K562 (cell line): ENCODE measurements around the gene CDT1. TPM values are rescaled to one million over a fixed set of nuclear protein-coding genes. Genes with fewer than 3 reads are reported as not detected.

Source experiments
- ATAC-seq: fragments of 200-7000 bp; cut with Tn5 transposase; 3 replicates; pipeline ENCODE4 v1.9.1; 2020; ENCODE audit warnings: moderate library complexity
- BruUV-seq: library from RNA; stranded (reverse); fragments of 400-500 nt; replicated peaks from 2 replicates; lab custom pipeline; 2021; lab: Mats Ljungman, UMichigan
- CTCF ChIA-PET: fragments of 300-600 bp; formaldehyde crosslinking; extraction: SDS; loops from one replicate; lab custom pipeline; 2021; ENCODE audit warnings: low intra/inter-chr PET ratio; lab: Yijun Ruan, JAX
- POLR2A ChIA-PET: fragments of 300-600, 350-650 bp; sonication (Branson Sonifier 250); formaldehyde crosslinking; extraction: SDS; loops from one replicate; lab custom pipeline; 2021; ENCODE audit warnings: antibody characterized with exemption, inconsistent platforms; lab: Yijun Ruan, JAX
- DNase-seq, 4 experiments: peaks; one replicate each; pipeline versions ENCODE4 v3.0.0 to v3.0.0-alpha.2; 2011 to 2018; ENCODE audit warnings: low spot score in 3 of 4, mixed read lengths in 3 of 4; ENCODE audit errors: extremely low read depth in 1 of 4
- FAIRE-seq: peaks from 2 replicates; lab custom pipeline; 2011; peaks lifted over from hg19 to GRCh38; lab: Jason Lieb, UNC
- H2AFZ ChIP-seq: 2 replicates; pipeline ENCODE4 v1.6.0; 2011; ENCODE audit warnings: low read depth, low read length, control low read depth, inconsistent platforms
- H3K27ac ChIP-seq: fragments of 200-600 bp; 3 replicates; pipeline ENCODE4 v1.8.0; 2011; ENCODE audit warnings: low read depth, mild to moderate bottlenecking, control low read depth, inconsistent platforms, low read length, moderate library complexity, mixed read lengths; ENCODE audit errors: extremely low read depth
- H3K27me3 ChIP-seq, 2 experiments: fragments of 300-600 bp in 1 of 2; 2 replicates in 1 of 2; 3 replicates in 1 of 2; pipeline versions ENCODE4 v1.6.0 to v1.8.0; 2011; ENCODE audit warnings: inconsistent platforms in 2 of 2, low read length in 2 of 2, mild to moderate bottlenecking in 1 of 2, mixed read lengths in 1 of 2, moderate library complexity in 1 of 2; ENCODE audit not compliant: control insufficient read depth in 2 of 2, insufficient read depth in 2 of 2
- H3K36me3 ChIP-seq: fragments of 300-600 bp; 3 replicates; pipeline ENCODE4 v1.8.0; 2011; ENCODE audit warnings: mild to moderate bottlenecking, low read length, inconsistent platforms; ENCODE audit not compliant: control insufficient read depth, insufficient read depth
- H3K4me1 ChIP-seq, 2 experiments: fragments of 200-600 bp in 1 of 2; replicated peaks in 1 of 2; 2 replicates in 1 of 2; 3 replicates in 1 of 2; pipeline versions ENCODE4 v1.5.1 to v1.8.0; 2011; ENCODE audit warnings: inconsistent platforms in 2 of 2, low read length in 2 of 2, mild to moderate bottlenecking in 1 of 2, mixed read lengths in 1 of 2, moderate library complexity in 1 of 2; ENCODE audit not compliant: control insufficient read depth in 2 of 2, insufficient read depth in 2 of 2
- H3K4me2 ChIP-seq: 2 replicates; pipeline ENCODE4 v1.6.1; 2011; ENCODE audit warnings: low read length, control low read depth, inconsistent platforms, mixed read lengths; ENCODE audit not compliant: insufficient read depth
- H3K4me3 ChIP-seq: fragments of 200-600 bp; sonication (generic), shearing (Covaris generic); 2 replicates; pipeline ENCODE4 v1.5.1; 2016; ENCODE audit warnings: control low read depth, inconsistent platforms
- H3K79me2 ChIP-seq: fragments of 200-600 bp; 3 replicates; pipeline ENCODE4 v1.8.0; 2011; ENCODE audit warnings: low read length, inconsistent platforms; ENCODE audit not compliant: control insufficient read depth, insufficient read depth
- H3K9ac ChIP-seq, 2 experiments: 2 replicates each; pipeline versions ENCODE4 v1.6.0 to v1.6.1; 2011; ENCODE audit warnings: low read depth in 2 of 2, low read length in 2 of 2, control low read depth in 1 of 2, inconsistent platforms in 1 of 2, mild to moderate bottlenecking in 1 of 2, mixed read lengths in 1 of 2; ENCODE audit not compliant: insufficient read depth in 1 of 2
- H3K9me1 ChIP-seq: one replicate; pipeline ENCODE4 v1.6.0; 2011; ENCODE audit warnings: inconsistent platforms, mild to moderate bottlenecking, low read length, moderate library complexity; ENCODE audit not compliant: control insufficient read depth, insufficient read depth
- H3K9me3 ChIP-seq: replicated peaks from 2 replicates; pipeline ENCODE4 v1.5.1; 2011; ENCODE audit warnings: low read depth, low read length, inconsistent platforms; ENCODE audit not compliant: control insufficient read depth, insufficient read depth
- H4K20me1 ChIP-seq: replicated peaks from 2 replicates; pipeline ENCODE4 v1.6.1; 2011; ENCODE audit warnings: low read length, inconsistent platforms, mixed read lengths; ENCODE audit not compliant: control insufficient read depth, insufficient read depth
- HNRNPL ChIP-seq: fragments of 200-400 bp; formaldehyde crosslinking; IDR thresholded peaks from 2 replicates; pipeline ENCODE4 v1.6.1; 2017; ENCODE audit warnings: low read depth, mild to moderate bottlenecking, low read length
- PCBP1 ChIP-seq: fragments of 200-400 bp; formaldehyde crosslinking; IDR thresholded peaks from 2 replicates; pipeline ENCODE4 v1.6.1; 2018; ENCODE audit warnings: mild to moderate bottlenecking, low read depth, low read length; ENCODE audit not compliant: poor library complexity, severe bottlenecking
- POLR2A ChIP-seq: fragments of 450-650 bp; conservative IDR thresholded peaks from 2 replicates; pipeline ENCODE4 v1.6.1; 2016
- POLR2G ChIP-seq: fragments of 200-400 bp; formaldehyde crosslinking; IDR thresholded peaks from 2 replicates; pipeline ENCODE4 v1.6.1; 2017; ENCODE audit warnings: low read depth, mild to moderate bottlenecking, antibody characterized with exemption, low read length, moderate library complexity
- PTBP1 ChIP-seq: fragments of 200-400 bp; formaldehyde crosslinking; IDR thresholded peaks from 2 replicates; pipeline ENCODE4 v1.6.1; 2017; ENCODE audit warnings: low read depth, low read length
- RBFOX2 ChIP-seq: fragments of 200-400 bp; formaldehyde crosslinking; IDR thresholded peaks from 2 replicates; pipeline ENCODE4 v1.6.1; 2017; ENCODE audit warnings: low read depth, mild to moderate bottlenecking, low read length, moderate library complexity
- SIN3B ChIP-seq: fragments of 450-650 bp; IDR thresholded peaks from 2 replicates; pipeline ENCODE4 v1.6.1; 2017; ENCODE audit warnings: low read depth, mild to moderate bottlenecking, moderate library complexity
- WGBS: fragments of 100-300 bp; shearing (Covaris generic); methylation state at CpG from one replicate; pipeline ENCODE4 v1.1.6; 2016; ENCODE audit warnings: low coverage, mixed read lengths; ENCODE audit not compliant: insufficient coverage; ENCODE audit errors: missing lambda C conversion rate; 5-methylcytosine and 5-hydroxymethylcytosine counted together
- in situ Hi-C: fragments of 300-500 bp; cut with MboI; formaldehyde crosslinking; loops from 4 replicates; pipeline ENCODE4 v1.15.0; 2018; ENCODE audit warnings: inconsistent platforms, mixed read lengths
- intact Hi-C: fragments of 100-400 bp; cut with micrococcal nuclease; formaldehyde crosslinking; loops from 2 replicates; pipeline ENCODE4 v1.14.2; 2022
- polyA plus RNA-seq, 8 experiments: library from polyadenylated mRNA; depleted of rRNA in 4 of 8; stranded (reverse) in 5 of 8; unstranded in 3 of 8; fragments of >200 nt; fragmentation: Nextera tagmentation in 2 of 8; fragmentation: Illumina TruSeq in 1 of 8; extraction: Ambion mirVana in 2 of 8; extraction: Trizol in 1 of 8; gene quantifications; 2 replicates each; pipeline versions ENCODE4 v1.2.1 to v1.2.3, GENCODE V29; 2011 to 2014; ENCODE audit warnings: inconsistent platforms in 1 of 8, missing spikeins in 1 of 8
- total RNA-seq, 7 experiments: library from RNA; depleted of rRNA in 6 of 7; stranded (reverse); fragments of >200 nt in 6 of 7; fragmentation: Illumina TruSeq in 2 of 7; extraction: Trizol in 2 of 7; gene quantifications; 2 replicates each; pipeline versions ENCODE4 v1.2.1 to v1.2.3, GENCODE V29; 2011 to 2021; ENCODE audit warnings: low replicate concordance in 1 of 7
- TF ChIP-seq, protein P1 (sequence below): fragments of 200-600 bp; sonication (generic); IDR thresholded peaks from one replicate; pipeline ENCODE4 v1.6.1; 2012; ENCODE audit warnings: mild to moderate bottlenecking, low read depth, low read length, inconsistent platforms
- TF ChIP-seq, protein P2 (sequence below): sonication (generic); formaldehyde crosslinking; IDR thresholded peaks from 2 replicates; pipeline ENCODE4 v1.8.1; 2023; ENCODE audit warnings: mild to moderate bottlenecking, missing genetic modification reagents

CDT1 gene
- total and polyA plus RNA-seq, 9 of the 15 experiments (the other 6 are each of a cell fraction or from before 2014, with no cell fraction given): 0.92 to 178 (median 14.2) TPM

DNA sequence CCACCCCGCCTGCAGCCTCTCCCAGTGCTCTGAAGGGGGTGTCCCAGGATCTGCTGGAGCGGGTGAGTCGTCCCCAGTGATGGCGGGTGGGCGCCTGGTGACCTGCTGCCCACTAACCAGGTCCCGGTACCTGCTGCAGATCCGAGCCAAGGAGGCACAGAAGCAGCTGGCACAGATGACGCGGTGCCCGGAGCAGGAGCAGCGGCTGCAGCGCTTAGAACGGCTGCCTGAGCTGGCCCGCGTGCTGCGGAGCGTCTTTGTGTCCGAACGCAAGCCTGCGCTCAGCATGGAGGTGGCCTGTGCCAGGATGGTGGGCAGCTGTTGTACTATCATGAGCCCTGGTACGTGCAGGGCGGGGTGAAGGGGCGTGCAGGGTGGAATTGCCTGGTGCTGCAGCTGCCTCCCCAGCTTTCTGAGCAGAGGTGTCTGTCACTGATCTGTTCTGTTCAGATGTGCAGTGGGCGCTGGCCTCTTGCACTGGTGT lies 3.6 kb downstream of the CDT1 start:
- Histone ChIP-seq H3K9me1 (no peaks in the 10 kb centered on the region), H3K36me3 (peaks cover 69% of the 10 kb centered on the region; the same call in 2 of the 3 replicates), H3K9me3 (no peaks in the 10 kb centered on the region), H3K27ac (no peak overlapping the region), H3K4me3 (no peak overlapping the region), H3K27me3 (no peaks in the 10 kb centered on the region; a peak in 1 of 5 replicates), H3K4me2 (no peak overlapping the region), H2AFZ (no peak overlapping the region), H3K9ac (peak overlapping the region in 1 of 2 experiments; percentile 98; a peak in 3 of 4 replicates), H3K4me1 (peaks cover 7 to 87% of the 10 kb centered on the region in 2 experiments; a peak in 4 of 5 replicates), H3K79me2 (peaks cover 86% of the 10 kb centered on the region), H4K20me1 (peaks cover 34% of the 10 kb centered on the region; the same call in 1 of the 2 replicates)
- DNase-seq (no peak), FAIRE-seq (no peak), ATAC-seq (no peak)
- in situ Hi-C loops (no loop called here), intact Hi-C loops (loop anchor here (10.0 kb wide), 1 partner anchor 758 kb away; the partner anchor contains the start of gene RPL13)
- CTCF ChIA-PET: no interaction called here
- POLR2A ChIA-PET: interaction anchor here (0.5 to 6.1 kb wide), 7 partner anchors 17 to 403 kb away, joined by 3 to 47 read pairs (median 4); partner anchors contain the start of gene PIEZO1
- no TSS peak for BruUV-seq
- WGBS: 96% methylated on average over 18 of the region's 24 CpGs
- TF ChIP-seq PTBP1 (0 out of 2 replicates have a peak, but pooled peaks have one; percentile 22), HNRNPL (peak; percentile 75; the same call in 1 of the 2 replicates), SIN3B (no peak), POLR2A (peak; percentile 28; the same call in 1 of the 2 replicates), POLR2G (peak; percentile 70), RBFOX2 (peak; percentile 64), PCBP1 (peak; percentile 38)
- TF ChIP-seq, protein P1, sequence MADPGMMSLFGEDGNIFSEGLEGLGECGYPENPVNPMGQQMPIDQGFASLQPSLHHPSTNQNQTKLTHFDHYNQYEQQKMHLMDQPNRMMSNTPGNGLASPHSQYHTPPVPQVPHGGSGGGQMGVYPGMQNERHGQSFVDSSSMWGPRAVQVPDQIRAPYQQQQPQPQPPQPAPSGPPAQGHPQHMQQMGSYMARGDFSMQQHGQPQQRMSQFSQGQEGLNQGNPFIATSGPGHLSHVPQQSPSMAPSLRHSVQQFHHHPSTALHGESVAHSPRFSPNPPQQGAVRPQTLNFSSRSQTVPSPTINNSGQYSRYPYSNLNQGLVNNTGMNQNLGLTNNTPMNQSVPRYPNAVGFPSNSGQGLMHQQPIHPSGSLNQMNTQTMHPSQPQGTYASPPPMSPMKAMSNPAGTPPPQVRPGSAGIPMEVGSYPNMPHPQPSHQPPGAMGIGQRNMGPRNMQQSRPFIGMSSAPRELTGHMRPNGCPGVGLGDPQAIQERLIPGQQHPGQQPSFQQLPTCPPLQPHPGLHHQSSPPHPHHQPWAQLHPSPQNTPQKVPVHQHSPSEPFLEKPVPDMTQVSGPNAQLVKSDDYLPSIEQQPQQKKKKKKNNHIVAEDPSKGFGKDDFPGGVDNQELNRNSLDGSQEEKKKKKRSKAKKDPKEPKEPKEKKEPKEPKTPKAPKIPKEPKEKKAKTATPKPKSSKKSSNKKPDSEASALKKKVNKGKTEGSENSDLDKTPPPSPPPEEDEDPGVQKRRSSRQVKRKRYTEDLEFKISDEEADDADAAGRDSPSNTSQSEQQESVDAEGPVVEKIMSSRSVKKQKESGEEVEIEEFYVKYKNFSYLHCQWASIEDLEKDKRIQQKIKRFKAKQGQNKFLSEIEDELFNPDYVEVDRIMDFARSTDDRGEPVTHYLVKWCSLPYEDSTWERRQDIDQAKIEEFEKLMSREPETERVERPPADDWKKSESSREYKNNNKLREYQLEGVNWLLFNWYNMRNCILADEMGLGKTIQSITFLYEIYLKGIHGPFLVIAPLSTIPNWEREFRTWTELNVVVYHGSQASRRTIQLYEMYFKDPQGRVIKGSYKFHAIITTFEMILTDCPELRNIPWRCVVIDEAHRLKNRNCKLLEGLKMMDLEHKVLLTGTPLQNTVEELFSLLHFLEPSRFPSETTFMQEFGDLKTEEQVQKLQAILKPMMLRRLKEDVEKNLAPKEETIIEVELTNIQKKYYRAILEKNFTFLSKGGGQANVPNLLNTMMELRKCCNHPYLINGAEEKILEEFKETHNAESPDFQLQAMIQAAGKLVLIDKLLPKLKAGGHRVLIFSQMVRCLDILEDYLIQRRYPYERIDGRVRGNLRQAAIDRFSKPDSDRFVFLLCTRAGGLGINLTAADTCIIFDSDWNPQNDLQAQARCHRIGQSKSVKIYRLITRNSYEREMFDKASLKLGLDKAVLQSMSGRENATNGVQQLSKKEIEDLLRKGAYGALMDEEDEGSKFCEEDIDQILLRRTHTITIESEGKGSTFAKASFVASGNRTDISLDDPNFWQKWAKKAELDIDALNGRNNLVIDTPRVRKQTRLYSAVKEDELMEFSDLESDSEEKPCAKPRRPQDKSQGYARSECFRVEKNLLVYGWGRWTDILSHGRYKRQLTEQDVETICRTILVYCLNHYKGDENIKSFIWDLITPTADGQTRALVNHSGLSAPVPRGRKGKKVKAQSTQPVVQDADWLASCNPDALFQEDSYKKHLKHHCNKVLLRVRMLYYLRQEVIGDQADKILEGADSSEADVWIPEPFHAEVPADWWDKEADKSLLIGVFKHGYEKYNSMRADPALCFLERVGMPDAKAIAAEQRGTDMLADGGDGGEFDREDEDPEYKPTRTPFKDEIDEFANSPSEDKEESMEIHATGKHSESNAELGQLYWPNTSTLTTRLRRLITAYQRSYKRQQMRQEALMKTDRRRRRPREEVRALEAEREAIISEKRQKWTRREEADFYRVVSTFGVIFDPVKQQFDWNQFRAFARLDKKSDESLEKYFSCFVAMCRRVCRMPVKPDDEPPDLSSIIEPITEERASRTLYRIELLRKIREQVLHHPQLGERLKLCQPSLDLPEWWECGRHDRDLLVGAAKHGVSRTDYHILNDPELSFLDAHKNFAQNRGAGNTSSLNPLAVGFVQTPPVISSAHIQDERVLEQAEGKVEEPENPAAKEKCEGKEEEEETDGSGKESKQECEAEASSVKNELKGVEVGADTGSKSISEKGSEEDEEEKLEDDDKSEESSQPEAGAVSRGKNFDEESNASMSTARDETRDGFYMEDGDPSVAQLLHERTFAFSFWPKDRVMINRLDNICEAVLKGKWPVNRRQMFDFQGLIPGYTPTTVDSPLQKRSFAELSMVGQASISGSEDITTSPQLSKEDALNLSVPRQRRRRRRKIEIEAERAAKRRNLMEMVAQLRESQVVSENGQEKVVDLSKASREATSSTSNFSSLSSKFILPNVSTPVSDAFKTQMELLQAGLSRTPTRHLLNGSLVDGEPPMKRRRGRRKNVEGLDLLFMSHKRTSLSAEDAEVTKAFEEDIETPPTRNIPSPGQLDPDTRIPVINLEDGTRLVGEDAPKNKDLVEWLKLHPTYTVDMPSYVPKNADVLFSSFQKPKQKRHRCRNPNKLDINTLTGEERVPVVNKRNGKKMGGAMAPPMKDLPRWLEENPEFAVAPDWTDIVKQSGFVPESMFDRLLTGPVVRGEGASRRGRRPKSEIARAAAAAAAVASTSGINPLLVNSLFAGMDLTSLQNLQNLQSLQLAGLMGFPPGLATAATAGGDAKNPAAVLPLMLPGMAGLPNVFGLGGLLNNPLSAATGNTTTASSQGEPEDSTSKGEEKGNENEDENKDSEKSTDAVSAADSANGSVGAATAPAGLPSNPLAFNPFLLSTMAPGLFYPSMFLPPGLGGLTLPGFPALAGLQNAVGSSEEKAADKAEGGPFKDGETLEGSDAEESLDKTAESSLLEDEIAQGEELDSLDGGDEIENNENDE: no peak
- TF ChIP-seq, protein P2, sequence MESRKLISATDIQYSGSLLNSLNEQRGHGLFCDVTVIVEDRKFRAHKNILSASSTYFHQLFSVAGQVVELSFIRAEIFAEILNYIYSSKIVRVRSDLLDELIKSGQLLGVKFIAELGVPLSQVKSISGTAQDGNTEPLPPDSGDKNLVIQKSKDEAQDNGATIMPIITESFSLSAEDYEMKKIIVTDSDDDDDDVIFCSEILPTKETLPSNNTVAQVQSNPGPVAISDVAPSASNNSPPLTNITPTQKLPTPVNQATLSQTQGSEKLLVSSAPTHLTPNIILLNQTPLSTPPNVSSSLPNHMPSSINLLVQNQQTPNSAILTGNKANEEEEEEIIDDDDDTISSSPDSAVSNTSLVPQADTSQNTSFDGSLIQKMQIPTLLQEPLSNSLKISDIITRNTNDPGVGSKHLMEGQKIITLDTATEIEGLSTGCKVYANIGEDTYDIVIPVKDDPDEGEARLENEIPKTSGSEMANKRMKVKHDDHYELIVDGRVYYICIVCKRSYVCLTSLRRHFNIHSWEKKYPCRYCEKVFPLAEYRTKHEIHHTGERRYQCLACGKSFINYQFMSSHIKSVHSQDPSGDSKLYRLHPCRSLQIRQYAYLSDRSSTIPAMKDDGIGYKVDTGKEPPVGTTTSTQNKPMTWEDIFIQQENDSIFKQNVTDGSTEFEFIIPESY: peak; percentile 79; the same call in 1 of the 2 replicates
